ENCODE results near the gene CD55.

DNA sequence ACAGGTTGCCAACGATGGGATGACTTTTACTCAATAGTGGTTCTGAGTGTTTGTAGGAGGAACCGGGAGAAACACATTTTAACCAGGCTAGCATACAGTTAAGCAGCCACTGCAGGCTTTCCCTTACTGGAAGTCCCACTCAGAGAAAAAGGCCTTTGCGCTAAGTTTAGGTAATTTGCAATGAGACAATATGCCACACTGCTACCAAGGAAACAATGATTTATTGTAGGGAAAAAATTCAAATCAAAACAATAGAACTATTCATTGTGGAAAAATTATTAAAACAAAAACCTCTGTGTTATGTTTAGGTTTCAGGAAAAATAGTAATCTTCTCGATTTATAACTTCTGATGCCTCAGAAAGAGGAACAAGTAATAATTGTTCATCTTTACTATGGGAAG is 81.3 kb downstream of the CD55 start:
- TF ChIP-seq CTCF (IDR thresholded peaks at IDR 0.05), result no peak
- no peak for TF ChIP-seq POLR2AphosphoS5 (IDR thresholded peaks at IDR 0.05)
- TF ChIP-seq EP300 (IDR thresholded peaks at IDR 0.05), result no peak

Measured in suprapubic skin (tissue), 4 donors.